Islet of Langerhans (tissue), 1 donor: ENCODE data around the gene IARS1.

Experiments used
- FAIRE-seq: peaks from one replicate; lab custom pipeline; 2011; peaks lifted over from hg19 to GRCh38; lab: Jason Lieb, UNC

Gene IARS1

DNA sequence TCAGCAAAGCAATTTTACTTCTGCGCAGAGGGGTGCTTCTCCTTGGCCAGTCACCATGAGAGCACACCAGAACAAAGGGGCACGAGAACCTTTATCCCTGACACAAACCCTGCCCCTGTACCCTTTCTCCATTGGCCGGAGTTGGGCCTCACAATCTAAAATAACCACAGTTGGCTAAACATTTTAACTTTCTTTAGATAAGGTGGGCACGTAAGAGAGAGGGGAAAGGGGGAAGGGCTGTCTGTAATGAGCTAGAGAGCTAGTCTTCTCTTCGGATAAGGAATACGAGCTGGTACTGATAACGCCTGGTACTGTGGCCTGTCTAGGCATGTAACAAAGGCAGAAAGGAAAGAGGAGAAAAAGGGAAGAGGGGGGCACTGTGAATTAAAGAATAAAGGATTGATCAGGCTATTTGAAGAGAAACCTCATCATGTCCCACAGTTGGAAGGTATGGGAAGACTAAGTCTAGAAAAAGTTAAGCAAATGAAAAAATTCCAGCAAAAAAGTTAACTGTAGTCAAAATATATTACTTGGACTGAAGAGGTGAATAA, 1.8 kb upstream of the IARS1 start:
- FAIRE-seq, result no peak

DNA sequence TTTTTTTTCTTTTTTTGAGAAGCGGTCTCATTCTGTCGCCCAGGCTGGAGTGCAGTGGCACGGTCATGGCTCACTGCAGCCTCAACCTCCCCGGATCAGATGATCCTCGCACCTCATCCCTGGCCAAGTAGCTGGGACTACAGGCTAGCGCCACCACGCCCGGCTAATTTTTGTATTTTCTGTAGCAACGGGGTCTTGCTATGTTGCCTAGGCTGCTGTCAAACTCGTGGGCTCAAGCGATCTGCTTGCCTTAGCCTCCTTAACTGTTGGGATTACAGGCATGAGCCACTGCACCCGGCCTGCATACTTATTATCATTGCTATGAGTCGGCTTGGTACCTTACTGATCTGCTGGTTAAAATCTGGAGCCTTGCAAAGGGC, 790 bp upstream of the IARS1 start:
- no peak for FAIRE-seq

DNA sequence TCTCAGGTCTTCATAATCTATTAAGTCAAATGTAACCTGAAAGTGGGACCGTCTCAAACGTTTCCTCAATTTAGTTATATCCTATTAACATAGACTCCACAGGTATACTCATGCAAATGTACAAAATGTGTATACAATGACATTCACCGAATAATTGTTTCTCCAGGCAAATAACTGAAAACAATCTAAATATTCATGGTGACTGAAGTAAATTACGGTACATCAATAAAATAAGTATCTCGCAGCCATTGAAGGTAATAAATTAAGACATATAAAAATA, 482 bp downstream of the IARS1 start:
- FAIRE-seq, result peak; percentile 78

DNA sequence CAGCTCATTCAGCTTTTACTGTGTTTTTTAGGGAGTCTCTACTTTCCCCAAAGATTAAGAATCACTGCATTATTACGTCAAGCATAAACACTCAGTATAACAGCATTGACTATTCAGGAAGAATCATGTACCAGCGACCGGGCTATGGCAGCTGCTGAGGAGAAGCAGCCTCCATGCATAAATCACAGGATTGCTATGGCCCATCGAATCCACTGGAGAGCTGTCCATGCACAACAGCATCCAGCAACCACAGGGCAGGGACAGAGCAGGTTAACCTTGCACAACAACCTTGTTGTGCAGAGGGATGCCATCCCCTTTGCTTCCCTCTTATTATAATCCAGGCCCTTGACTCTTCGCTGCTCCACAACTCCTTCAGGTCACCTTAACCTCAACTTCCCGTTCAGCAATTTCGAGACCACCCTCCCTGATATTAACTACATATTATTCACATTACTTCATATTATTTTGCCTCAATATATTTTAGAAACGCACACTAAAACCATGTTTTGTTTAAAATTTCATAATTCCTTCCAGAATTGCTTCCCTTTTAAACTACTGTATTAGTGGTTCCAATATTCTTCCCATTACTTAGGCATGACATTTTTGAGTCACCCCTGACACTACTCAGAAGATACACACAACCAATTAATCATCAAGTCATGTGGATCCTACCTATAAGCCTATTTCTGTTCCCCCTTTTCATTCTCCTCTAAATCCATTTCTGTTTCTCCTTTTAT, 991 bp downstream of the IARS1 start:
- FAIRE-seq, result no peak

DNA sequence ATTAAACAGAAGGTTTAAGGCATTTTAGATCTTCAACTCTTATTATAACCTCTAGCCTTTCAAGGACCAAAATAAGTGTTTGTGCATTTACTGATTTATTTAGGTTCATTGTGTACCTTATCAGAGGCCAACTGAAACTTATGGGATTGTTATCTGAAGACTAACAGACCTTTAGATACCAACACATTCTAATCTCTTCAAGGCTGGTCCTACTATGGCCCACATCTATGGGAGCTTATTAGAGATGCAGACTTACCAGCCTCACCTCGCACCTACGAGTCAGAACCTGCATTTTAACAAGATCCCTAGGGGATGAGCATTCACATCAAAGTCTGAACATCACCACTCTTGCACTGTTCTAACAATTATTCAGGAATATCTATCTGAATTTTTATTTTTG, 1.9 kb downstream of the IARS1 start:
- no peak for FAIRE-seq

DNA sequence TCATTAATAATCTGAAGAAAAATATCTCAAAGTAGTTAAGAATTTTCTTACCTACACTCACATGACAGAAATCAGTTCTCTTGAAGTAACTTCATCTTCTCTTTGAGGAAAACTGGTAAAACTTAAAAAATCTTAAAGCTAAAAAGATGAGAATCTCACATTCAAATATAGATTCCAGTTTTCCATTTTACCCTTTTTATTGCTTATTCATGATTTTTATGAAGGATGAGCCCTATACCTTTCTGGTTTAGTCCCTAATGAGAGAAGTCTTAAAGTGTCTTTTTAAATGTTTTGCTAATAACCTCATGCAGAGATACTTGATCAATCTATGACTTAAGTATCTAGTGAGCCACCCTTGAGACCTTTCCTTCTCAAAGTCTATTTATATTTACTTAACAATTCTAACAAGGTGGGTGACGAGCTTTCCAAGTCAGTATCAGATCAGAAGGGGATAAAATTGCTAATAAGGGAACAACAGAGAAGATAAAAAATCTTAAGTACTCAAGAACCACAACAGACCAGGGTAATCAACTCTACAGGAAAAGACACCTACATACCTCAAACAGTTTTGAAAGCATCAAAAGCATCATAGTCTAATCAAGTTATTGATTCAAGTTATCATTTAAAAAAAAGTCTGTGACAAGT, 2.6 kb downstream of the IARS1 start:
- FAIRE-seq, result no peak

DNA sequence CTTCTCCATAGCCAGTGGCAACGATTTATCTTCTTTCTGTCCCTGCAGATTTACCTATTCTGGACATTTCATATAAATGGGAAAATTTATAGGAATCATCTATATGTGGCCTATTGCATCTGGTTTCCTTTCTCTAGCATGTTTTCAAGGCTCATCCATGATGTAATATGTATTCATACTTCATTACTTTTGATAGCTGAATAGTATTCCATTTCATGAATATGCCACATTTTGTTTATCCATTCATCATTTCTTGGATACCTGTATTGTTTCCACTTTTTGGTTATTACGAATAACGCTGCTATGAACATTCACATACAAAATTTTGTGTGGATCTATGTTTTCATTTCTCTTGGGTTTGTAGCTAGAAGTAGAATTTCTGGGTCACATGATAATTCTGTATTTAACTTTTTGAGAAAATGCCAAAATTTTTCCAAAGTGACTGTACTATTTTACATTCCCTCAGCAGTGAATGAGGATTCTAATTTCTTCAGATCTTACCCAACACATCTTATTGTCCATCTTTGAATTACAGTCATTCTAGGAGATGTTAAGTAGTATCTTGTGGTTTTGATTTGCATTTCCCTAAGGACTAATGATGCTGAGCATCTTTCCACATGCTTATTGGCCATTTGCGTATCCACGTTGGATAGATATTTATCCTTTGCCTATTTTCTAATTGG, 3.6 kb downstream of the IARS1 start:
- FAIRE-seq, result no peak

DNA sequence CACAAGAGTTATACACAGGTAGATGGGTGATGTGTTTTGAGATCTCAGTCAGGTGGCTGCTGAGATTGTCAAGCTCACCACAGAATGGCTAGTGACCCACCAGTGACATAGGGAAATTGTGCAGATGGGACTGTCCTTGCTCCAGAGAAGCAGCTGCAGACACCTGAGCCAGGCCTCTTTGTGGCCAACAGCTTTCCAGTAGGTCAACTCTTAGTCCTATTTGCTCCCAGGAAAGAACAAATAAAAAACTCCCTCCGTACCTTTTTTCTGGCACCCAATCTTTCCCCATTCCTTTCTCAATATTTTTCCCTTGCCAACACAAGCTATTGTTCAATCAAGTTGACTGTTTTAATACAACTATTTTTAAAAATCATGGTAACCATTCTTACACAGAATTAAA, 14.2 kb downstream of the IARS1 start:
- no peak for FAIRE-seq

DNA sequence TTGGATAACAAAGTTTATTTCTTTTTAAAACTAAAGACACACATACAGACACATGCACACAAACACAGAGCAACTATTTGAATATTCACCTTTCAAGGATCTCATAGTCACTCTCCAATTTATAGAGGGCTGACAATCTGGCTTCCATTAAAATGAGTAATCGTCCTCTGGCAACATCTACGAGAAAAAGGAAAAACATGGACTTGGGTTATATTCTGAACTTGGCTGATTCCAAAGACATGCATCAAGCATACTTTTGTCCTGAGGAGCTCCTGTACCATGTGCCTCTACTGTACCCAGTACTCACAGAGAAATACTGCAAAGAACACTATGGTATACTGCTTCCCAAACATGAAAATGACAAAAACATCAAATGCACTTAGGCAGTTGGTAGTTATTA, 15.4 kb downstream of the IARS1 start:
- no peak for FAIRE-seq

DNA sequence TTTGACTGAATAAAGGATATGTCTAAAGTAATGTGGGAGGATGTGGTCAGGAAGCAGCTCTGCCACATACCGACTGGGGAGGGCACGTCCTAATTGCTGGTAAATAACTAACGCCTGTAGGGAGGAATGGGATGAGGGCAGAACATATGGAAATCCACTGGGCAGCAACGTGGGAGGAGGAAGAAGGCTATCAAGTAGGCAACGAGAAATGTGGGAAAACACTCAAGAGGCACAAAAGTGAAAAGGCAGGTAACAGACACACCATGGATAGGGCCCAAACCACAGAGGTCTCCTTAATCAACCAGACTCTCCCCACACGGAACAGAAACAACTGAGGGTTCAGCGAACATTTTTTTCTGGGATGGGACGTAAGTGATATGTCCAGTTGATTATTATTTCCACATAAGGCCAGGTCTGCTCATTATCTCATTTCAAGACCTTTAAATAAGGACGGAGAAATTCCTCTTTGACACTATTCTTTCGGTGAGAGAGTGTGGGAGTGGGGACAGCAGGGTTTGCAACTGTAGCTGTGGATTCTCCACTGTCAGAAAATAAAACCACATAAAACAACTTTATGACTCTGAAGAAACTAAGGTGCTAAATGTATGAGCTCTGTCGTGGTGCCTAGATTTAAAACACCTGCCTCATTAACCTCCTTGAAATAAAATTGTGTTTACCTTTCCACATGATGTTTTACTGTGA, 17.0 kb downstream of the IARS1 start:
- no peak for FAIRE-seq

DNA sequence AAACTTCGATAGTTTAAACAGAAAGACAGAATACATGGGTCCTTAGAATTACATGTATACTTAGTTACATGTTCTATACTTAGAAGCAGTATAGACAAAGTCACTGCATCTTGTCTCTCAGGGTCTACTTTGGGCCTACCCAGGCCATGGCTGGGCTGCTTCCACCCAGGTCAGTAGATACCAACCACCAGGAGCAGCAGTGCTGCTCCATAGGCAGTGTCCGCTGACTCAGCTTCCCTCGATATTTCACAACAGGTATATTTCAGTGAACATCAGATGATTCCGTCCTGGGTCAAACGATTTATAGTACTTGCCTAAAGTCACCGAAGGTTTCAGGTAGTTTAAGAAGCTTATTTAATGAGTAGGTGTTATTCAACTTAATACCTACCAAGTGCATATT, 18.0 kb downstream of the IARS1 start:
- FAIRE-seq, result no peak

DNA sequence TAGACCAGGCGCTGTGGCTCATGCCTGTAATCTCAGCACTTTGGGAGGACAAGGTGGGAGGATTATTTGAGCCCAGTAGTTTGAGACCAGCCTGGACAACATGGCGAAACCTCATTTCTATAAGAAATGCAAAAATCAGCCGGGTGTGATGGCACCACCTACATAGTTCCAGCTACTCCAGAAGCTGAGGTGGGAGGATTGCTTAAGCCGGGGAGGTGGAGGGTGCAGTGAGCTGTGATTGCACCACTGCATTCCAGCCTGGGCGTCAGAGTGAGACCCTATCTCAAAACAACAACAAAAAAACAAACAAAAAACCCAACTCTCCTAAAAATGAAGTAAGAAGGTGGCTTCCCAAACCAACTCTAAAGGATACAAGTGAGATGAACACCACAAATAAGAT, 23.0 kb downstream of the IARS1 start:
- FAIRE-seq, result no peak

DNA sequence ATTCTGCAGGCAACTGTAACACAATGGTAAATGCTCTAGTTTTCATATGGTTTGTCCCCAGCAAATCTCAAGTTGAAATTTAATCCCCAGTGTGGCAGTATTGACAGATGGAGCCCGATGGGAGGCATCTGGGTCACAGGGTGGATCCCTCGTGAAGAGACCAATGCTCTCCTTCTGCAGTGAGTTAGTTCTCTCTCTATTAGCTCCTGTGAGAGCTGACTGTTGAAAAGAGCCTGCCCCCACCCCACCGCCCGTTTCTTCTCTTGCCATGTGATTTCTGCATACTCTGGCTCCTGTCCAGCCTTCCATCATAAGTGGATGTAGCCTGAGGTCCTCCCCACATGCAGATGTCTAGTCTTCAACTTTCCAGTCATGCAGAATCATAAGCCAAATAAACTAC, 27.0 kb downstream of the IARS1 start:
- no peak for FAIRE-seq

DNA sequence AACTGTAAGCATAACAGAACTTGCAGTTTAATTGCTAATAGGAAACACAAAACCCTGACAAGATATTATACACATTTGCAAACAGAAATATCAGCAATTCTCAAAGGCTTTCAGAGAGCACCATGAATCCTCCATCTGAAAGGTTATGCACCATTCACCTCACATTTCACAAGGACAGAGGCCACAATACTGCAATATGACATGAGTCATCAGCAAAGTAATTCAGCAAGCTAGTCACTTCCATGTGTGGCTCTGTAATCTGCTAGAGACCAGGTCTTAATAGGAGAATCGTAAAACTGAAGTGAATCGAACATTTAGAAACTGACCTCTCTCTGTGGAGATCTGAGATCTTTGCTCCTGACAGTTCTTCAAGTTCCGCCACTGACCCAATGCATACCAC, 28.3 kb downstream of the IARS1 start:
- no peak for FAIRE-seq

DNA sequence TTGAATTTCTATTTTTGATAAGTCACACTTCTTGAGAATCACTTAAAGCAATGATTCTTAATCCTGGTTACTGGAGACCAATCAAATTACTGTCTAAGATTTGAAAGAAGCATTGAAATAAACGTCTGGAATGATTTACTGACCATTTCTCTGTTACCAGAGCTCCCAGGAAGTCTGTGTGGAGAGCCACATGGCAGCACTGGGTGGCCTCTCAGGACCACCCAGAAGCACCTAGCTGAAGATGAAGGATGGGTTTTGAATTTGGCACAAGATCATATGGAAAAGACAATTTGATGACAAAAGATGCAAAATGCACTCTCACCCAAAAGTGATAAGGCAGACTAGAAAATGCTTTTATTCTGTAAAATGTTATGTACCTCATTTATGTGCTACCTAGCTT, 30.4 kb downstream of the IARS1 start:
- no peak for FAIRE-seq

DNA sequence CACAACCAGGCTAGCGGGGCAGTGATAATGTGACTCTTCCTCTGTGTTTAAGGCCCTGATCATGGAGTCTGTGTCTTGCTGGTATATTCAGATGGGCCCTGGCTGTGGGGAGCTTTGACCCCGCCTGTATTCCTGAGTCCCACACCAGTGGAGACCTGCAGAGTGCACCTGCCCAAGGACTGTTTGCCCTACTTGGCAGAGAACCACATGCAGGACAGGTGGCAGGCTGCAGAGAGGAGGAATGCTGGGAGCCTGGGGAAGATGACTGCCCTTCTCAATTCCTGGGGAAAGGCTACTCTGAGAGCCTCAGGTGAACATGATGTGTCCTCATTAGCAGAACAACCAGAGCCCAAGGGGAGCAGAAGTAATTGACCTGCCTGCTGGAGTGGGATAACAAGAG, 36.2 kb downstream of the IARS1 start:
- no peak for FAIRE-seq

DNA sequence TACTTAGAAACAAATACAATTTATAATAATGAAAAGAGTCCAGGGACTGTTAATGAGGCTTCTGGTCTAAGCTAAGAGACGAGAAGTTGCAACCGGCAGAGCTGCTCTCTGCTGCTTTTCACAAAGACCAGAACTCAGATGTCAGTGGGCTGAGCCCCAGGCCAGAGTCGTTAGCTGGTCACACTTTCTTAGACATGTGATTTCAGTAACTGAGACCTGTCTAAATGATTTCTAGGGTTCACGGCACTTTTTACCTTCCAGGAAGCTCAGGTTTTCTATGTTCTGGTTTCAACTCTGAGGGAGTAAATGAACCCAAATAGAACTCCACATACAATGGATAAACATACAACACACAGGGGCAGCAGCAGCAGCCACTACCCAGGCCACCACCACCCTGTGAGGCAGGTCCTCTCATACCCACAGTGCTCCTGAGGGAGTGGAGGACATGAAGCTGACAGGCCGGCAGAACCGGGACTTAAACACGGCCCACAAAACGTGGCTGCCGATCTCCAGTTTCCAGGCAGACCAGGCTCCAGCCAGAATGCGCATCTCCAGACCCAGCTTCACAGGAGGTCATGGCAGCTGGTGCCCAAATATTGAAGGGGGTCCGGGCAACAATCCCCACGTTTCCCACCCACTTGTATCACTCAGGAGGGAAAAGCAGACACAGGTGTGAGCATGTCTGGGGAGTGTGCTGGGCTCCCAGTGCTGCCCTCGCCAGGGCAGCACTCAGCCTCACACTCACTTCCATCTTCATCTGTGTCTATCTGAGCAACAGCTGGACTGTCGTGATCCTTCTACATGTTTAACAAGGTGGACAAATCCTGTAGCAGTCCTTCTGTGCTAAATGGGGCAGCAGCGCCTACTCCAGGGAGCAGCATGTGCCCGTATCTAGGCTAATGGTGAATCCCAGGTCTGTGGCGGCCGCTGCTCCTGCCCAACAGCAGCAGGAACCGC, 38.8 kb downstream of the IARS1 start:
- FAIRE-seq, result peak; percentile 66

DNA sequence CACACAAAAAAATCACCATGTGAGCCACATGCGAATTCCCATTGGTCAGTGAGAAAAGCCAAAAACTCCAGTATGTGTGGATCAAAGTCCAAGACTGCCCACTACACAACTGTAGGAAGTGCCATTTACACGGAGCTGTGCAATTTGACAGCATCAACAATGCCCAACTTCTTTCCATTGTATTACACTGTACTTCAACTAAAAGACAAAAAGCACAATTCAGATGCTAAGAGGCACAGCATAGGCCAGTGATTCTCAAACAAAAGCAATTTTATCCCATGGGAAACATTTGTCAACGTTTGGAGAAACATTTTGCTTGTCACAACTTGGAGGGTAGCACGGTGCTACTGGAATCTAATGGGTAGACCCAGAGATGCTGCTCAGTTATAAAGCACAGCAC, 39.8 kb downstream of the IARS1 start:
- FAIRE-seq, result no peak

DNA sequence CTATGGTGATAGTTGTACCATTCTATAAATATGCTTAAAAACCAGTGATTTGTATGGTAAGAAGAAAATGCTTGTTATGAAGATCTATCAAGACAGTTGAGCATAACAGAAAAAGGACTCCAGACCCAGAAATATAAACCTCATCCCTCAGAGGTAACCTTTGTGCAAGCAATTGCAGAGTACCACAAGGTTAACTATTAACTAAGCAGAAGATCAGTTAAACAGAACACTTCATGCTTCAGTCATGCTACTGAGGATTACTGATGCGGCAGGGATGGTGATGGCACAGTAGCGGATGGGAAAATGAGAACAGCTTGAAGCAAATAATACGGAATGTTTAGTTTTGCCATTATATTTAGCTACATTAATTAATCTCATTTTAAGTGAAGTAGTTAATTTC, 45.5 kb downstream of the IARS1 start:
- FAIRE-seq, result peak; percentile 94

DNA sequence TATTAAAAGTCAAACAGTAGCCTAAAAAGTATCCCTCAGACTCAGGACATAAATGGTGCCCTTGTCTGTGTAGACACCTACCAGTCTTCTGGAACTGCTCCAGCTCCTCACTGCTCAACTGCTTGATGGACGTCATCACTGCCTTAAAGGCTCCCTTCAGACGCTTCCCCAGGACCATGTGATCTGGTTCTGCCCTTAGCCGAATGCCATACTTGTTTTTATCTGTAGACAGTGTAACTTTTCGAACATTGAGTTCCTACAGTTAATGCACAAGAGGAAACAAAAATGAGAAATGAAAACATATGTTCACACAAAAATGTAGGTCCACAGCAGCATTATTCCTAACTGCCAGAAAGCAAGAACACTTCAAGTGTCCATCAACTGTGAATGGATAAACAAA, 46.2 kb downstream of the IARS1 start:
- FAIRE-seq, result peak; percentile 9

DNA sequence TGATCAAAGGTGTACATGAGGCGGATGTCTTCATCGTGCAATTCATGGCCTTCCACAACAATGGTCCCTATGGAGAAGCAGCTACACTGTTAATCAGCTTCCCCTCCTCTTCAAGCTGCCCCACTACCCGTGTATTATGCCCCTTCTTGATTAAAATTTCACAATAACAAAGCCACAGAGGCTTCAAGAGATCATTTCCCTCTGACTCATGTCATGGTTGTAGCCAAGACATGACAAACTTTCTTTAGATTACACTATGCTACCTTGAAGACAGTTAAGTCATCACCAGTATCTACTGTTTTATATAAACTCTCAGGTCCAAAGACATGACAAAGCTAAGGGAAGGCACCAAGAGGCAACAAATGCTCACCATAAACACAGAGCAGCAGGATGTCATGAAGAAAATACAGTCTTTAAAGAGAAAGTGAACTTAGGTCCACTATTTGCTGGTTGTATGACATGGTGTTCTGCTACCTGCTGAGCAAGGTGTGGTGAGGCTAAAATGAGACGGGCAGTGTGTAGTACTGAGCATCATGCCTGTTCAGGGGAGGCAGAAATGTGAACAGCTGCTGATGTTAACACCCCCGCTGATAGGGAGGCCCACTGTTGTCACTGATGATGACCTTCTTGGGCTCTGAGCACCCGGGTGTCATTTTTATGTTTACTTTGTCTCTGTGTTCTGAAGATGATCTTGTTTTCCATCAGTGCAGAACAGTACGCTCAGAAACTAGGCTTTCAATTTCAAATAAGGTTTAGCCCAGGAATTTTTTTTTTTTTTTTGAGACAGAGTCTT, 48.3 kb downstream of the IARS1 start:
- peak; percentile 38 for FAIRE-seq
